ENCODE data around the gene FSD1. TPM values are rescaled to one million over a fixed set of nuclear protein-coding genes. Genes with fewer than 3 reads are reported as not detected.
"Not testable (repeated sequence)": the region's sequence is repeated elsewhere in the genome, so short reads cannot be mapped to it uniquely, and the experiment has no call there.

The FSD1 gene
- total RNA-seq (2014; rRNA removed; shearing (Covaris generic)): 29.8 and 34.1 TPM in 2 replicates

GRCh38 chr19:4304538-4305256, at the start of gene FSD1:
Gene FSD1, plus strand, starts transcription at chr19:4304598. Its CDS starts 149 bp downstream, at chr19:4304747.
- DNase-seq: peak; percentile 100
- Histone ChIP-seq H3K27me3 (ENCODE audit: control insufficient read depth, insufficient read depth, low read length) (no peaks in the 10 kb centered on the region), H3K36me3 (replicated peaks; ENCODE audit: control insufficient read depth, insufficient read depth, low read length) (peaks cover 2% of the 10 kb centered on the region), H3K4me3 (ENCODE audit: insufficient read depth, low read depth, low read length) (peak within 1 kb of the TSS; percentile 40)

- no peak overlapping the region for H3K4me3 ChIP-seq (ENCODE audit: insufficient read depth, low read depth, low read length)
- H3K27me3 ChIP-seq (ENCODE audit: control insufficient read depth, insufficient read depth, low read length): no peaks in the 10 kb centered on the region
- DNase-seq: peak; percentile 32
- peaks cover 18% of the 10 kb centered on the region for H3K36me3 ChIP-seq (replicated peaks; ENCODE audit: control insufficient read depth, insufficient read depth, low read length)
These were observed 47.8 kb upstream of the FSD1 start for GRCh38 chr19:4256563-4256962.

GRCh38 chr19:4257025-4257424, 47.4 kb upstream of the FSD1 start:
- Histone ChIP-seq H3K4me3 (ENCODE audit: insufficient read depth, low read depth, low read length) (no peak overlapping the region), H3K27me3 (ENCODE audit: control insufficient read depth, insufficient read depth, low read length) (no peaks in the 10 kb centered on the region), H3K36me3 (replicated peaks; ENCODE audit: control insufficient read depth, insufficient read depth, low read length) (peaks cover 16% of the 10 kb centered on the region)
- DNase-seq: no peak

- peak; percentile 51 for DNase-seq
- no peak overlapping the region for H3K4me3 ChIP-seq (ENCODE audit: insufficient read depth, low read depth, low read length)
- H3K36me3 ChIP-seq (replicated peaks; ENCODE audit: control insufficient read depth, insufficient read depth, low read length): peaks cover 14% of the 10 kb centered on the region
- no peaks in the 10 kb centered on the region for H3K27me3 ChIP-seq (ENCODE audit: control insufficient read depth, insufficient read depth, low read length)
These were observed 46.2 kb upstream of the FSD1 start for GRCh38 chr19:4258181-4258580.

GRCh38 chr19:4260613-4261191, 43.7 kb upstream of the FSD1 start:
- H3K27me3 ChIP-seq (ENCODE audit: control insufficient read depth, insufficient read depth, low read length): no peaks in the 10 kb centered on the region
- H3K36me3 ChIP-seq (replicated peaks; ENCODE audit: control insufficient read depth, insufficient read depth, low read length): peaks cover 7% of the 10 kb centered on the region
- peak; percentile 21 for DNase-seq
- no peak overlapping the region for H3K4me3 ChIP-seq (ENCODE audit: insufficient read depth, low read depth, low read length)

- Histone ChIP-seq H3K4me3 (ENCODE audit: insufficient read depth, low read depth, low read length) (no peak overlapping the region), H3K27me3 (ENCODE audit: control insufficient read depth, insufficient read depth, low read length) (no peaks in the 10 kb centered on the region), H3K36me3 (replicated peaks; ENCODE audit: control insufficient read depth, insufficient read depth, low read length) (peaks cover 5% of the 10 kb centered on the region)
- DNase-seq: no peak
These were observed 39.6 kb upstream of the FSD1 start for GRCh38 chr19:4264812-4265211.

GRCh38 chr19:4266253-4267000, 38.0 kb upstream of the FSD1 start:
- H3K36me3 ChIP-seq (replicated peaks; ENCODE audit: control insufficient read depth, insufficient read depth, low read length): peaks cover 7% of the 10 kb centered on the region
- no peaks in the 10 kb centered on the region for H3K27me3 ChIP-seq (ENCODE audit: control insufficient read depth, insufficient read depth, low read length)
- no peak overlapping the region for H3K4me3 ChIP-seq (ENCODE audit: insufficient read depth, low read depth, low read length)
- DNase-seq: no peak

- DNase-seq: peak; percentile 97
- H3K27me3 ChIP-seq (ENCODE audit: control insufficient read depth, insufficient read depth, low read length): no peaks in the 10 kb centered on the region
- H3K36me3 ChIP-seq (replicated peaks; ENCODE audit: control insufficient read depth, insufficient read depth, low read length): peaks cover 7% of the 10 kb centered on the region
- H3K4me3 ChIP-seq (ENCODE audit: insufficient read depth, low read depth, low read length): no peak overlapping the region
These were observed 37.1 kb upstream of the FSD1 start for GRCh38 chr19:4267101-4267900.

- peak; percentile 48 for DNase-seq
These were observed 36.2 kb upstream of the FSD1 start for GRCh38 chr19:4267901-4268815.

GRCh38 chr19:4268816-4269430, 35.5 kb upstream of the FSD1 start:
- H3K4me3 ChIP-seq (ENCODE audit: insufficient read depth, low read depth, low read length): no peak overlapping the region
- peaks cover 7% of the 10 kb centered on the region for H3K36me3 ChIP-seq (replicated peaks; ENCODE audit: control insufficient read depth, insufficient read depth, low read length)
- DNase-seq: peak; percentile 34
- no peaks in the 10 kb centered on the region for H3K27me3 ChIP-seq (ENCODE audit: control insufficient read depth, insufficient read depth, low read length)

More at GRCh38 chr19:4267901-4268815, 36.2 kb upstream of the FSD1 start:
- no peaks in the 10 kb centered on the region for H3K27me3 ChIP-seq (ENCODE audit: control insufficient read depth, insufficient read depth, low read length)
- H3K36me3 ChIP-seq (replicated peaks; ENCODE audit: control insufficient read depth, insufficient read depth, low read length): peaks cover 7% of the 10 kb centered on the region
- no peak overlapping the region for H3K4me3 ChIP-seq (ENCODE audit: insufficient read depth, low read depth, low read length)

- H3K36me3 ChIP-seq (replicated peaks; ENCODE audit: control insufficient read depth, insufficient read depth, low read length): peaks cover 7% of the 10 kb centered on the region
- H3K4me3 ChIP-seq (ENCODE audit: insufficient read depth, low read depth, low read length): no peak overlapping the region
- DNase-seq: peak; percentile 59
- peaks cover 6% of the 10 kb centered on the region; the same call in 1 of the 2 replicates for H3K27me3 ChIP-seq (ENCODE audit: control insufficient read depth, insufficient read depth, low read length)
These were observed 31.5 kb upstream of the FSD1 start for GRCh38 chr19:4272894-4273293.

- not testable (repeated sequence) for H3K36me3 ChIP-seq (replicated peaks; ENCODE audit: control insufficient read depth, insufficient read depth, low read length); DNase-seq; H3K4me3 ChIP-seq (ENCODE audit: insufficient read depth, low read depth, low read length)
- peaks cover 14% of the 10 kb centered on the region for H3K27me3 ChIP-seq (ENCODE audit: control insufficient read depth, insufficient read depth, low read length)
These were observed 30.1 kb upstream of the FSD1 start for GRCh38 chr19:4274321-4274686.

- Histone ChIP-seq H3K36me3 (replicated peaks; ENCODE audit: control insufficient read depth, insufficient read depth, low read length) (no peaks in the 10 kb centered on the region), H3K27me3 (ENCODE audit: control insufficient read depth, insufficient read depth, low read length) (peaks cover 38% of the 10 kb centered on the region), H3K4me3 (ENCODE audit: insufficient read depth, low read depth, low read length) (no peak overlapping the region)
- DNase-seq: no peak
These were observed 27.2 kb upstream of the FSD1 start for GRCh38 chr19:4277191-4277696.
